GM21786 (cell line): ENCODE measurements around the gene GLRA1.
"Not testable (repeated sequence)": the region's sequence is repeated elsewhere in the genome, so short reads cannot be mapped to it uniquely, and the experiment has no call there.

Source experiments
- ATAC-seq: cut with Tn5 transposase; IDR thresholded peaks from one replicate; pipeline ENCODE4 v1.9.1; 2021; ENCODE audit not compliant: unreplicated experiment

Gene GLRA1

GRCh38 chr5:151820271-151820670 lies 104.4 kb downstream of the GLRA1 start:
- ATAC-seq: no peak

- ATAC-seq: no peak
These were observed 104.8 kb downstream of the GLRA1 start for GRCh38 chr5:151819830-151820229.

GRCh38 chr5:151815051-151815450 lies 109.6 kb downstream of the GLRA1 start:
- ATAC-seq: no peak

GRCh38 chr5:151812757-151813309 lies 111.8 kb downstream of the GLRA1 start:
- ATAC-seq: no peak

GRCh38 chr5:151811593-151812321 lies 112.9 kb downstream of the GLRA1 start:
- ATAC-seq: no peak

GRCh38 chr5:151810897-151811296 lies 113.8 kb downstream of the GLRA1 start:
- no peak for ATAC-seq

- no peak for ATAC-seq
These were observed 114.2 kb downstream of the GLRA1 start for GRCh38 chr5:151810449-151810848.

GRCh38 chr5:151808451-151809169 lies 116.0 kb downstream of the GLRA1 start:
- ATAC-seq: no peak

GRCh38 chr5:151805414-151806223 lies 119.0 kb downstream of the GLRA1 start:
- ATAC-seq: no peak

- peak; percentile 45 for ATAC-seq
These were observed 124.1 kb downstream of the GLRA1 start for GRCh38 chr5:151800532-151800931.

GRCh38 chr5:151799407-151799806 lies 125.2 kb downstream of the GLRA1 start:
- ATAC-seq: no peak

GRCh38 chr5:151798674-151799073 lies 126.0 kb downstream of the GLRA1 start:
- ATAC-seq: no peak

- ATAC-seq: no peak
These were observed 129.2 kb downstream of the GLRA1 start for GRCh38 chr5:151795426-151795825.

GRCh38 chr5:151793358-151793757 lies 131.3 kb downstream of the GLRA1 start:
- ATAC-seq: no peak

- no peak for ATAC-seq
These were observed 136.8 kb downstream of the GLRA1 start for GRCh38 chr5:151787817-151788216.

- ATAC-seq: no peak
These were observed 138.2 kb downstream of the GLRA1 start for GRCh38 chr5:151786468-151786867.

- no peak for ATAC-seq
These were observed 140.5 kb downstream of the GLRA1 start for GRCh38 chr5:151784141-151784540.

- not testable (repeated sequence) for ATAC-seq
These were observed 141.0 kb downstream of the GLRA1 start for GRCh38 chr5:151783664-151784063.

- no peak for ATAC-seq
These were observed 143.4 kb downstream of the GLRA1 start for GRCh38 chr5:151781201-151781600.

GRCh38 chr5:151780348-151780747 lies 144.3 kb downstream of the GLRA1 start:
- no peak for ATAC-seq

- ATAC-seq: peak; percentile 74
These were observed 145.0 kb downstream of the GLRA1 start for GRCh38 chr5:151779531-151780125.
